LNCaP clone FGC (cell line): Measurements from ENCODE around the gene RGS7.
A peak's percentile ranks its signal among the peaks of the same experiment; 100 is the strongest.
"Not testable (repeated sequence)": the region's sequence is repeated elsewhere in the genome, so short reads cannot be mapped to it uniquely, and the experiment has no call there.

Experiments
- DNase-seq: peaks from one replicate; pipeline ENCODE4 v3.0.0-alpha.2; 2011; ENCODE audit warnings: low read depth
- H3K4me3 ChIP-seq: 2 replicates; pipeline ENCODE4 v1.5.1; 2011; ENCODE audit warnings: mild to moderate bottlenecking, low read depth, low read length, control low read depth
- CTCF ChIP-seq: IDR thresholded peaks from 2 replicates; pipeline ENCODE4 v1.5.1; 2012; ENCODE audit warnings: mild to moderate bottlenecking; ENCODE audit not compliant: control insufficient read depth, insufficient read depth; ENCODE audit errors: extremely low read depth

Gene RGS7

GRCh38 chr1:240776237-240776636 is 580.8 kb downstream of the RGS7 start:
- H3K4me3 ChIP-seq = no peak overlapping the region
- no peak for TF ChIP-seq CTCF
- DNase-seq = no peak

GRCh38 chr1:240772131-240772530 is 584.9 kb downstream of the RGS7 start:
- no peak overlapping the region for H3K4me3 ChIP-seq
- no peak for DNase-seq
- TF ChIP-seq CTCF = no peak

- no peak for TF ChIP-seq CTCF
- H3K4me3 ChIP-seq = no peak overlapping the region
- no peak for DNase-seq
These were observed 585.6 kb downstream of the RGS7 start for GRCh38 chr1:240771450-240771849.

GRCh38 chr1:240768979-240769378 is 588.0 kb downstream of the RGS7 start:
- H3K4me3 ChIP-seq = no peak overlapping the region
- peak; percentile 17 for DNase-seq
- peak; percentile 16; the same call in 1 of the 2 replicates for TF ChIP-seq CTCF

GRCh38 chr1:240766831-240767230 is 590.2 kb downstream of the RGS7 start:
- no peak for DNase-seq
- H3K4me3 ChIP-seq = no peak overlapping the region
- no peak for TF ChIP-seq CTCF

GRCh38 chr1:240765732-240766363 is 591.2 kb downstream of the RGS7 start:
- no peak for TF ChIP-seq CTCF
- DNase-seq = no peak
- no peak overlapping the region for H3K4me3 ChIP-seq

GRCh38 chr1:240763771-240764170 is 593.2 kb downstream of the RGS7 start:
- H3K4me3 ChIP-seq = no peak overlapping the region
- TF ChIP-seq CTCF = no peak
- DNase-seq = no peak

GRCh38 chr1:240763095-240763494 is 593.9 kb downstream of the RGS7 start:
- not testable (repeated sequence) for DNase-seq, H3K4me3 ChIP-seq

- not testable (repeated sequence) for DNase-seq, H3K4me3 ChIP-seq
These were observed 594.5 kb downstream of the RGS7 start for GRCh38 chr1:240762471-240762987.

- not testable (repeated sequence) for DNase-seq, H3K4me3 ChIP-seq
These were observed 598.2 kb downstream of the RGS7 start for GRCh38 chr1:240758777-240759176.
